ENCODE measurements around the gene BNC1. TPM values are rescaled to one million over a fixed set of nuclear protein-coding genes. Genes with fewer than 3 reads are reported as not detected.
A peak's percentile ranks its signal among the peaks of the same experiment; 100 is the strongest.

Gene BNC1
- total and polyA plus RNA-seq, 2 experiments from 2014 or later: 4.1 to 7.5 TPM

GRCh38 chr15:83283813-83284558, 478 bp downstream of the BNC1 start:
- peaks cover 53% of the 10 kb centered on the region for H3K79me2 ChIP-seq (ENCODE audit: insufficient read depth)
- no peaks in the 10 kb centered on the region for H4K20me1 ChIP-seq (ENCODE audit: insufficient read depth)
- no peaks in the 10 kb centered on the region for H3K9me2 ChIP-seq (ENCODE audit: insufficient read depth)
- 12% methylated on average over 36 to 61 of the region's 80 CpGs for WGBS, 2 experiments (ENCODE audit: low coverage in 1 of 2, low lambda C conversion rate in 2 of 2, missing lambda C conversion rate in 2 of 2)
- peak; percentile 60 for DNase-seq
- H3K9me3 ChIP-seq (ENCODE audit: low read depth): no peaks in the 10 kb centered on the region
- H3K36me3 ChIP-seq (ENCODE audit: low read depth): no peaks in the 10 kb centered on the region
- peak overlapping the region; percentile 74 for H3K27ac ChIP-seq
- in situ Hi-C loops (cut with MboI): no loop called here
- H3K4me2 ChIP-seq (ENCODE audit: unreplicated experiment): peak overlapping the region; percentile 80
- H2AFZ ChIP-seq: peak overlapping the region; percentile 84
- peaks cover 41% of the 10 kb centered on the region for H3F3A ChIP-seq (ENCODE audit: insufficient read depth)
- peak overlapping the region; percentile 78 for H3K4me3 ChIP-seq
- TF ChIP-seq EZH2 (IDR thresholded peaks at IDR 0.05; ENCODE audit: insufficient read depth, poor library complexity, severe bottlenecking) (no peak), EZH2phosphoT487 (IDR thresholded peaks at IDR 0.05; ENCODE audit: insufficient read depth, low read depth) (no peak)
- peaks cover 43% of the 10 kb centered on the region for H3K4me1 ChIP-seq (ENCODE audit: insufficient read depth)
- no peaks in the 10 kb centered on the region for H3K27me3 ChIP-seq (replicated peaks; ENCODE audit: insufficient read depth)
- H3K9ac ChIP-seq: peak overlapping the region; percentile 90

GRCh38 chr15:83283138-83283812, 1.2 kb downstream of the BNC1 start:
- in situ Hi-C loops (cut with MboI): no loop called here
- H3K9ac ChIP-seq: peak overlapping the region; percentile 90
- H2AFZ ChIP-seq: peak overlapping the region; percentile 84
- H3K9me3 ChIP-seq (ENCODE audit: low read depth): no peaks in the 10 kb centered on the region
- H3K36me3 ChIP-seq (ENCODE audit: low read depth): no peaks in the 10 kb centered on the region
- H3K27me3 ChIP-seq (replicated peaks; ENCODE audit: insufficient read depth): no peaks in the 10 kb centered on the region
- peak overlapping the region; percentile 74 for H3K27ac ChIP-seq
- peak overlapping the region; percentile 78 for H3K4me3 ChIP-seq
- peak; percentile 79 for DNase-seq
- peaks cover 40% of the 10 kb centered on the region for H3F3A ChIP-seq (ENCODE audit: insufficient read depth)
- H3K4me2 ChIP-seq (ENCODE audit: unreplicated experiment): peak overlapping the region; percentile 80
- H3K4me1 ChIP-seq (ENCODE audit: insufficient read depth): peaks cover 42% of the 10 kb centered on the region
- 1% methylated on average over 55 to 63 of the region's 70 CpGs for WGBS, 2 experiments (ENCODE audit: low coverage in 1 of 2, low lambda C conversion rate in 2 of 2, missing lambda C conversion rate in 2 of 2)
- TF ChIP-seq EZH2phosphoT487 (IDR thresholded peaks at IDR 0.05; ENCODE audit: insufficient read depth, low read depth): no peak
- no peak for TF ChIP-seq EZH2 (IDR thresholded peaks at IDR 0.05; ENCODE audit: insufficient read depth, poor library complexity, severe bottlenecking)
- no peaks in the 10 kb centered on the region for H3K9me2 ChIP-seq (ENCODE audit: insufficient read depth)
- H3K79me2 ChIP-seq (ENCODE audit: insufficient read depth): peaks cover 60% of the 10 kb centered on the region
- H4K20me1 ChIP-seq (ENCODE audit: insufficient read depth): no peaks in the 10 kb centered on the region

DNA sequence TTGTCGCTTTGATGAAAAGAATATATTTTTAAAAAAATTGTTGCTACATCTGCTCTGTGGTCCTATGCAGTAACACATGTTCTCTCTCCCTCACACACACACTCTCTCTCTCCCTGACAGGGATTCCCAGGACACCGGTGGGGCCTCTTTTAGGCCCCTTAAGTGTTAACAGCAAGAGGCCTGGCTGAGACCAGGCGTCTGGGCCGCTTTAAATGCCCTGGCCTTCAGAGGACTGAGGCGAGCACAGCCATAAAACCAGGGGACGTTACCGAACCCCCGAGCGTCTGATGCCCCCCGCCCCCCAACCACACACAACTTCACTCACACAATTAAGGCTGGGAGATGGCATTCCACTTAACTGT, 1.7 kb downstream of the BNC1 start:
- H3F3A ChIP-seq (ENCODE audit: insufficient read depth): peaks cover 35% of the 10 kb centered on the region
- TF ChIP-seq EZH2 (IDR thresholded peaks at IDR 0.05; ENCODE audit: insufficient read depth, poor library complexity, severe bottlenecking) (no peak), EZH2phosphoT487 (IDR thresholded peaks at IDR 0.05; ENCODE audit: insufficient read depth, low read depth) (no peak)
- in situ Hi-C loops (cut with MboI): no loop called here
- no peaks in the 10 kb centered on the region for H4K20me1 ChIP-seq (ENCODE audit: insufficient read depth)
- peak overlapping the region; percentile 78 for H3K4me3 ChIP-seq
- DNase-seq: peak; percentile 69
- H3K79me2 ChIP-seq (ENCODE audit: insufficient read depth): peaks cover 65% of the 10 kb centered on the region
- peak overlapping the region; percentile 80 for H3K4me2 ChIP-seq (ENCODE audit: unreplicated experiment)
- peaks cover 37% of the 10 kb centered on the region for H3K4me1 ChIP-seq (ENCODE audit: insufficient read depth)
- WGBS, 2 experiments (ENCODE audit: low coverage in 1 of 2, low lambda C conversion rate in 2 of 2, missing lambda C conversion rate in 2 of 2): 12% methylated on average over 10 of the region's 10 CpGs
- H2AFZ ChIP-seq: peak overlapping the region; percentile 84
- no peaks in the 10 kb centered on the region for H3K9me2 ChIP-seq (ENCODE audit: insufficient read depth)
- H3K27ac ChIP-seq: peak overlapping the region; percentile 74
- H3K27me3 ChIP-seq (replicated peaks; ENCODE audit: insufficient read depth): no peaks in the 10 kb centered on the region
- no peaks in the 10 kb centered on the region for H3K9me3 ChIP-seq (ENCODE audit: low read depth)
- H3K36me3 ChIP-seq (ENCODE audit: low read depth): no peaks in the 10 kb centered on the region
- H3K9ac ChIP-seq: peak overlapping the region; percentile 90

GRCh38 chr15:83282141-83282540, 2.3 kb downstream of the BNC1 start:
- Histone ChIP-seq H2AFZ (no peak overlapping the region), H3K27me3 (replicated peaks; ENCODE audit: insufficient read depth) (no peaks in the 10 kb centered on the region), H3K9me2 (ENCODE audit: insufficient read depth) (no peaks in the 10 kb centered on the region), H3K27ac (peak overlapping the region; percentile 74; the same call in 1 of the 2 replicates), H3K9me3 (ENCODE audit: low read depth) (no peaks in the 10 kb centered on the region), H3K4me2 (ENCODE audit: unreplicated experiment) (peak overlapping the region; percentile 80), H3K4me3 (peak overlapping the region; percentile 78), H3F3A (ENCODE audit: insufficient read depth) (peaks cover 31% of the 10 kb centered on the region), H3K9ac (peak overlapping the region; percentile 90), H3K79me2 (ENCODE audit: insufficient read depth) (peaks cover 71% of the 10 kb centered on the region), H3K4me1 (ENCODE audit: insufficient read depth) (peaks cover 33% of the 10 kb centered on the region), H3K36me3 (ENCODE audit: low read depth) (no peaks in the 10 kb centered on the region), H4K20me1 (ENCODE audit: insufficient read depth) (no peaks in the 10 kb centered on the region)
- TF ChIP-seq EZH2phosphoT487 (IDR thresholded peaks at IDR 0.05; ENCODE audit: insufficient read depth, low read depth) (no peak), EZH2 (IDR thresholded peaks at IDR 0.05; ENCODE audit: insufficient read depth, poor library complexity, severe bottlenecking) (no peak)
- DNase-seq: peak; percentile 52
- in situ Hi-C loops (cut with MboI): no loop called here
- WGBS, 2 experiments (ENCODE audit: low coverage in 1 of 2, low lambda C conversion rate in 2 of 2, missing lambda C conversion rate in 2 of 2): 68 to 73% methylated on average over 5 of the region's 5 CpGs
